Sigmoid colon (tissue), 7 donors: Measurements from ENCODE around the gene ODF2. TPM values are rescaled to one million over a fixed set of nuclear protein-coding genes. Genes with fewer than 3 reads are reported as not detected.

Source experiments
- DNase-seq: peaks from one replicate; pipeline ENCODE4 v3.0.0-alpha.2; 2019
- H3K27ac ChIP-seq, 4 donors: fragments of 200-600 bp; sonication (generic); one replicate each; pipeline ENCODE4 v1.5.1; 2016 to 2019; ENCODE audit warnings: mild to moderate bottlenecking in 1 of 4
- H3K27me3 ChIP-seq, 3 donors: fragments of 200-600 bp; sonication (generic); one replicate each; pipeline ENCODE4 v1.5.1; 2019; ENCODE audit warnings: mild to moderate bottlenecking in 1 of 3
- H3K36me3 ChIP-seq, 4 donors: fragments of 200-600 bp; sonication (generic); one replicate each; pipeline ENCODE4 v1.5.1; 2016 to 2019
- H3K4me1 ChIP-seq, 4 donors: fragments of 200-600 bp; sonication (generic); one replicate each; pipeline ENCODE4 v1.5.1; 2017 to 2019
- H3K4me3 ChIP-seq, 4 donors: fragments of 200-600 bp; sonication (generic); one replicate each; pipeline ENCODE4 v1.5.1; 2017 to 2019; ENCODE audit warnings: mild to moderate bottlenecking in 2 of 4, moderate library complexity in 1 of 4
- H3K9me3 ChIP-seq, 4 donors: fragments of 200-600 bp in 3 of 4; sonication (generic) in 3 of 4; one replicate each; pipeline versions ENCODE4 v1.5.1 to v1.6.1; 2013 to 2019
- CTCF ChIP-seq, 4 experiments: fragments of 450-650 bp in 3 of 4; fragments of 200-600 bp in 1 of 4; IDR thresholded peaks; one replicate each; pipeline ENCODE4 v1.5.1; 2016 to 2019; ENCODE audit warnings: antibody characterized with exemption in 4 of 4, mild to moderate bottlenecking in 3 of 4, moderate library complexity in 2 of 4
- EP300 ChIP-seq, 4 donors: sonication (generic); formaldehyde crosslinking; IDR thresholded peaks; one replicate each; pipeline ENCODE4 v1.6.1; 2017; ENCODE audit warnings: antibody characterized with exemption in 4 of 4
- POLR2A ChIP-seq, 2 donors: fragments of 450-650 bp; IDR thresholded peaks; one replicate each; pipeline ENCODE4 v1.6.1; 2016; ENCODE audit warnings: antibody characterized with exemption in 2 of 2, mild to moderate bottlenecking in 2 of 2, moderate library complexity in 2 of 2
- POLR2AphosphoS5 ChIP-seq, 4 donors: sonication (generic); formaldehyde crosslinking; IDR thresholded peaks; one replicate each; pipeline ENCODE4 v1.6.1; 2017; ENCODE audit warnings: antibody characterized with exemption in 4 of 4
- WGBS, 2 donors: extraction: QIAGEN DNeasy Blood & Tissue Kit; methylation state at CpG; one replicate each; pipeline ENCODE4 v1.1.7; 2013; 5-methylcytosine and 5-hydroxymethylcytosine counted together
- intact Hi-C: fragments of 100-400 bp; cut with DNase I; formaldehyde crosslinking; loops from one replicate; pipeline ENCODE4 v1.15.1; 2023
- polyA plus RNA-seq, 3 donors: library from polyadenylated mRNA; stranded (reverse); fragments of 200-250 nt; gene quantifications; one replicate each; pipeline ENCODE4 v1.2.3, GENCODE V29; 2013
- total RNA-seq, 4 donors: library from RNA; depleted of rRNA; stranded (reverse); fragments of >200 nt; gene quantifications; one replicate each; pipeline ENCODE4 v1.1.0, GENCODE V29; 2016
- donor health status: healthy with polysubstance abuse.
- donor health status: Bipolar disorder and iron deficiency.
- donor health status: healthy.

Gene ODF2
- total and polyA plus RNA-seq, 7 donors, result 4.6 to 28.2 (median 14.0) TPM

- Histone ChIP-seq H3K27me3 (no peaks in the 10 kb centered on the region), H3K36me3 (peaks cover 30 to 98% (median 53%) of the 10 kb centered on the region in 4 donors), H3K27ac (no peak overlapping the region), H3K4me1 (peaks cover 0 to 16% (median 4%) of the 10 kb centered on the region in 4 donors), H3K4me3 (no peak overlapping the region), H3K9me3 (no peaks in the 10 kb centered on the region)
- no peak for DNase-seq
- intact Hi-C loops, result no loop called here
- WGBS, 2 donors, result 50 to 87% methylated on average over 2 of the region's 2 CpGs
- TF ChIP-seq CTCF (IDR thresholded peaks at IDR 0.05) (no peak), EP300 (IDR thresholded peaks at IDR 0.05) (no peak), POLR2AphosphoS5 (IDR thresholded peaks at IDR 0.05) (no peak), POLR2A (IDR thresholded peaks at IDR 0.05) (no peak)
Observed at GRCh38 chr9:128526720-128527119, 70.9 kb downstream of the ODF2 start.

- Histone ChIP-seq H3K27me3 (no peaks in the 10 kb centered on the region), H3K4me1 (peaks cover 0 to 2% (median under 1%) of the 10 kb centered on the region in 4 donors), H3K27ac (no peak overlapping the region), H3K9me3 (no peaks in the 10 kb centered on the region), H3K36me3 (peaks cover 38 to 99% (median 60%) of the 10 kb centered on the region in 4 donors), H3K4me3 (no peak overlapping the region)
- WGBS, 2 donors, result 89 to 93% methylated on average over 15 of the region's 15 CpGs
- TF ChIP-seq CTCF (IDR thresholded peaks at IDR 0.05), result no peak
- no peak for TF ChIP-seq POLR2A (IDR thresholded peaks at IDR 0.05)
- no peak for TF ChIP-seq EP300 (IDR thresholded peaks at IDR 0.05)
- no peak for TF ChIP-seq POLR2AphosphoS5 (IDR thresholded peaks at IDR 0.05)
- intact Hi-C loops, result no loop called here
- no peak for DNase-seq
Observed at GRCh38 chr9:128528445-128529160, 72.8 kb downstream of the ODF2 start.

DNA sequence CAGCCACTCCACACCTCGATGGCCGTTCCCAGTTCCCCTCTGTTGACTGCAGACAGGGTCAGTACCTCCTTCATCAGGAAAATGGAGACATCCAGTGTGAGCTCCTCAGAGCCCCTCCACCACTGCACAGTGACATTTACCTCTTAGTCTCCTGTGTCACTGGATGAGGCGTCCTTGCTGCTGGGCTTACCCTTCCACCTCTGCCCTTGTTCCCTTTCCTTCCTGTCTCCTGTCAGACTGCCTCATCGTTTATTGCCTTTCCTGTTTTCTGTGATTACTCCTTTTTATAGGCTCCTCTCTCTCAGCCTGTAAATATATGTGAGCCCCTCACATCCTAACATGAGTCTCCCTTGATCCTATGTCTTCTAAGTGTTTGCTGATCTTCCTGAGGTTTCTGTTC, 73.4 kb downstream of the ODF2 start:
- no peaks in the 10 kb centered on the region for H3K4me1 ChIP-seq
- no peak overlapping the region for H3K27ac ChIP-seq
- H3K36me3 ChIP-seq, result peaks cover 42 to 99% (median 62%) of the 10 kb centered on the region in 4 donors
- no peak overlapping the region for H3K4me3 ChIP-seq
- H3K27me3 ChIP-seq, result no peaks in the 10 kb centered on the region
- 73 to 82% methylated on average over 4 of the region's 4 CpGs for WGBS, 2 donors
- peak; percentile 15 for DNase-seq
- intact Hi-C loops, result no loop called here
- no peak for TF ChIP-seq EP300 (IDR thresholded peaks at IDR 0.05)
- TF ChIP-seq CTCF (IDR thresholded peaks at IDR 0.05), result no peak
- no peak for TF ChIP-seq POLR2AphosphoS5 (IDR thresholded peaks at IDR 0.05)
- TF ChIP-seq POLR2A (IDR thresholded peaks at IDR 0.05), result no peak
- H3K9me3 ChIP-seq, result no peaks in the 10 kb centered on the region

DNA sequence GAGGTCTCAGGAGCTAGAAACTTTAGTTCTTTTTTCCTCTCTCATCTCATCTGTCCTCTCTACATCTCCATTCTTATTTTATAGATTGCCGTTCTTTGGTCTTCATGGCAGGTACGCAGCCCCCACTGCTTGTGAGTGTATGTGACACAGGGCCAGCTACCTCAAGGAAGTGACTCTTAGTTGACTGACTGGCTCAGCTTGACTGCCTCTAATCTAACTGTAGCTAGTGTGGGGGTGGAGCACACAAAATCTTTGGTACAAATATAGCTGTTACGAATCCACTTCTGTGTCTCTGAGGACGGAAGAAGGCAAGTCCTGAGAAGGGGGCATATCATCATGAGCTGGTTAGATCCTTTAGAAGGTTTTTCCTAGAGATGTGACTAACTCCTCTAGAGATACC, 76.8 kb downstream of the ODF2 start:
- intact Hi-C loops, result no loop called here
- Histone ChIP-seq H3K4me1 (no peaks in the 10 kb centered on the region), H3K36me3 (peaks cover 41 to 98% (median 48%) of the 10 kb centered on the region in 4 donors), H3K9me3 (no peaks in the 10 kb centered on the region), H3K27me3 (no peaks in the 10 kb centered on the region), H3K27ac (no peak overlapping the region), H3K4me3 (no peak overlapping the region)
- no peak for DNase-seq
- TF ChIP-seq EP300 (IDR thresholded peaks at IDR 0.05) (no peak), CTCF (IDR thresholded peaks at IDR 0.05) (no peak), POLR2AphosphoS5 (IDR thresholded peaks at IDR 0.05) (no peak), POLR2A (IDR thresholded peaks at IDR 0.05) (no peak)
- WGBS, 2 donors, result 96 to 97% methylated on average over 4 of the region's 4 CpGs
